Neural cell (in vitro differentiated cells): ENCODE results near the gene THTPA.

Source experiments
- CTCF ChIP-seq: fragments of 450-650 bp; IDR thresholded peaks from 2 replicates; pipeline ENCODE4 v1.5.1; 2014; ENCODE audit warnings: antibody characterized with exemption, mild to moderate bottlenecking, moderate library complexity; ENCODE audit not compliant: poor library complexity, severe bottlenecking
- EP300 ChIP-seq: fragments of 450-650 bp; conservative IDR thresholded peaks from 2 replicates; pipeline ENCODE4 v1.6.1; 2014; ENCODE audit warnings: antibody characterized with exemption, mild to moderate bottlenecking, moderate library complexity; ENCODE audit not compliant: poor library complexity, severe bottlenecking
- EZH2 ChIP-seq: fragments of 200-600, 300-800 bp; shearing (Covaris generic), sonication (generic); IDR thresholded peaks from 2 replicates; pipeline ENCODE4 v1.6.1; 2014; ENCODE audit warnings: antibody characterized with exemption, low read length, borderline replicate concordance, mild to moderate bottlenecking; ENCODE audit not compliant: insufficient read depth, poor library complexity, severe bottlenecking
- MXI1 ChIP-seq: fragments of 450-650 bp; conservative IDR thresholded peaks from 2 replicates; pipeline ENCODE4 v1.6.1; 2014; ENCODE audit warnings: antibody characterized with exemption, mild to moderate bottlenecking; ENCODE audit not compliant: poor library complexity, severe bottlenecking

- TF ChIP-seq CTCF, result no peak
- no peak for TF ChIP-seq EZH2
- no peak for TF ChIP-seq EP300
- no peak for TF ChIP-seq MXI1
Observed at GRCh38 chr14:23530375-23531055, 25.6 kb upstream of the THTPA start.
